ENCODE results near the gene DBX2.

The DBX2 gene

GRCh38 chr12:44972746-44973421 lies 78.0 kb downstream of the DBX2 start:
- DNase-seq = peak; percentile 21
- H3K27ac Mint-ChIP-seq = no peak overlapping the region
- no peak overlapping the region for H3K4me3 Mint-ChIP-seq
- peaks cover 12% of the 10 kb centered on the region for H3K4me1 Mint-ChIP-seq
- peaks cover 9% of the 10 kb centered on the region for H3K27me3 Mint-ChIP-seq
- H3K9me3 Mint-ChIP-seq = no peaks in the 10 kb centered on the region
- no peaks in the 10 kb centered on the region for H3K36me3 Mint-ChIP-seq
- CTCF ChIA-PET = interaction anchor here (1.0 to 2.2 kb wide), 4 partner anchors 10 to 28 kb away, joined by 3 to 14 read pairs (median 7); no protein-coding TSS in a partner anchor

- H3K4me3 Mint-ChIP-seq = no peak overlapping the region
- DNase-seq = no peak
- peak overlapping the region; percentile 46 for H3K27ac Mint-ChIP-seq
- CTCF ChIA-PET = no interaction called here
- peaks cover 14% of the 10 kb centered on the region for H3K4me1 Mint-ChIP-seq
- peaks cover 3% of the 10 kb centered on the region for H3K9me3 Mint-ChIP-seq
- H3K27me3 Mint-ChIP-seq = peaks cover 12% of the 10 kb centered on the region
- no peaks in the 10 kb centered on the region for H3K36me3 Mint-ChIP-seq
These were observed 81.9 kb downstream of the DBX2 start for GRCh38 chr12:44968965-44969364.

All from activated naive CD4-positive, alpha-beta T cell treated with anti-CD3 and anti-CD28 coated beads, Interleukin-2, amount 10 ng/mL, durations not matched to agents 7 days and 5 days (primary cell).